AG09309 (cell line): ENCODE measurements around the gene KRT15.

Experiments used
- DNase-seq: peaks from one replicate; pipeline ENCODE4 v3.0.0-alpha.2; 2010; ENCODE audit warnings: low read depth
- H3K4me3 ChIP-seq: 2 replicates; pipeline ENCODE4 v1.5.1; 2011; ENCODE audit warnings: mild to moderate bottlenecking, low read depth, low read length, moderate library complexity; ENCODE audit not compliant: control insufficient read depth
- CTCF ChIP-seq: IDR thresholded peaks from 2 replicates; pipeline ENCODE4 v1.5.1; 2011; ENCODE audit warnings: mild to moderate bottlenecking, low read depth, low read length, inconsistent platforms; ENCODE audit not compliant: insufficient read depth, control insufficient read depth; ENCODE audit errors: missing control alignments

KRT15 gene

GRCh38 chr17:41498276-41498675, 20.4 kb downstream of the KRT15 start:
- no peak for TF ChIP-seq CTCF
- no peak for DNase-seq
- no peak overlapping the region for H3K4me3 ChIP-seq

- DNase-seq: peak; percentile 61
- TF ChIP-seq CTCF: peak; percentile 88
- H3K4me3 ChIP-seq: no peak overlapping the region
Measured at GRCh38 chr17:41496803-41497484, 21.7 kb downstream of the KRT15 start.

GRCh38 chr17:41494524-41494923, 24.2 kb downstream of the KRT15 start:
- TF ChIP-seq CTCF: no peak
- no peak for DNase-seq

GRCh38 chr17:41492771-41493170, 25.9 kb downstream of the KRT15 start:
- no peak for DNase-seq
- TF ChIP-seq CTCF: no peak
- H3K4me3 ChIP-seq: no peak overlapping the region

More at GRCh38 chr17:41494524-41494923, 24.2 kb downstream of the KRT15 start:
- H3K4me3 ChIP-seq: no peak overlapping the region

- DNase-seq: no peak
- TF ChIP-seq CTCF: no peak
- no peak overlapping the region for H3K4me3 ChIP-seq
Measured at GRCh38 chr17:41492351-41492750, 26.3 kb downstream of the KRT15 start.

- no peak for TF ChIP-seq CTCF
- no peak for DNase-seq
- no peak overlapping the region for H3K4me3 ChIP-seq
Measured at GRCh38 chr17:41491476-41491875, 27.2 kb downstream of the KRT15 start.
